Right atrium auricular region (tissue), 2 donors: ENCODE data around the gene DOCK9. TPM values are rescaled to one million over a fixed set of nuclear protein-coding genes. Genes with fewer than 3 reads are reported as not detected.

Experiments used
- DNase-seq: peaks from one replicate; pipeline ENCODE4 v3.0.0-alpha.2; 2019; ENCODE audit warnings: low spot score
- H3K27ac ChIP-seq, 2 donors: fragments of 200-600 bp; sonication (generic); 1 replicate in 1 of 2; 2 replicates in 1 of 2; pipeline ENCODE4 v1.5.1; 2016 to 2019
- H3K27me3 ChIP-seq, 2 donors: fragments of 200-600 bp; sonication (generic); one replicate each; pipeline versions ENCODE4 v1.5.1 to v1.6.0; 2017 to 2019
- H3K36me3 ChIP-seq: fragments of 200-600 bp; sonication (generic); one replicate; pipeline ENCODE4 v1.5.1; 2016
- H3K4me1 ChIP-seq, 2 donors: fragments of 200-600 bp; sonication (generic); one replicate each; pipeline versions ENCODE4 v1.5.1 to v1.6.0; 2017 to 2019
- H3K4me3 ChIP-seq, 2 donors: fragments of 200-600 bp; sonication (generic); 1 replicate in 1 of 2; 2 replicates in 1 of 2; pipeline ENCODE4 v1.5.1; 2017 to 2019; ENCODE audit warnings: mild to moderate bottlenecking in 1 of 2, moderate library complexity in 1 of 2
- H3K9me3 ChIP-seq, 2 donors: fragments of 200-600 bp; sonication (generic); one replicate each; pipeline ENCODE4 v1.5.1; 2019
- total RNA-seq, 2 donors: library from RNA; depleted of rRNA; stranded (reverse); fragments of >200 nt; gene quantifications; one replicate each; pipeline ENCODE4 v1.1.0, GENCODE V29; 2016
- TF ChIP-seq, protein P1 (sequence below), 2 donors: fragments of 200-600 bp; sonication (generic); IDR thresholded peaks; one replicate each; pipeline ENCODE4 v1.5.1; 2019; ENCODE audit warnings: antibody characterized with exemption in 2 of 2

The DOCK9 gene
- total RNA-seq, 2 donors from 2014 or later: 79.6 to 80.5 TPM

DNA sequence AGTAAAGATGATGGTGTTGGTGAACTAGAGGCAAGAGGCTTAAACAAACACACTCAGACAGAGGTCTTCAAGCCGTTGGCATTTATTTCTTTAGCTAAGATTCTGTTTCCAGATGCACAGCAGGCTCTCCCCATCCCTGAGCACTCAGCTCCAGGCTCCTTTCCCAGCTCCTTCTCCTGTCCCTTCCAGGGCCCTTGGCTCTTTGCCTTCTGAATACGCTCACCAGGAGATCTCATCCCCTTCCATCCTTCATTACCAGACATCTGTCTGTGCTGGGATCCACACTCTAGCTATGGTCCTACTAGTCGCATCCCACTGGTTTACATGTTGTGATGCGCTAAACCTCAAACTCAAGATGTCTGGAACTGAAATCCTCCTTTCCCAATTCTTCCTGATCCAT lies 25.3 kb upstream of the DOCK9 start:
- H3K4me3 ChIP-seq: no peak overlapping the region
- H3K27ac ChIP-seq: no peak overlapping the region
- H3K27me3 ChIP-seq: no peaks in the 10 kb centered on the region
- no peak for DNase-seq
- H3K4me1 ChIP-seq: peaks cover 0 to 38% of the 10 kb centered on the region in 2 donors
- no peaks in the 10 kb centered on the region for H3K36me3 ChIP-seq
- no peaks in the 10 kb centered on the region for H3K9me3 ChIP-seq
- TF ChIP-seq, protein P1, sequence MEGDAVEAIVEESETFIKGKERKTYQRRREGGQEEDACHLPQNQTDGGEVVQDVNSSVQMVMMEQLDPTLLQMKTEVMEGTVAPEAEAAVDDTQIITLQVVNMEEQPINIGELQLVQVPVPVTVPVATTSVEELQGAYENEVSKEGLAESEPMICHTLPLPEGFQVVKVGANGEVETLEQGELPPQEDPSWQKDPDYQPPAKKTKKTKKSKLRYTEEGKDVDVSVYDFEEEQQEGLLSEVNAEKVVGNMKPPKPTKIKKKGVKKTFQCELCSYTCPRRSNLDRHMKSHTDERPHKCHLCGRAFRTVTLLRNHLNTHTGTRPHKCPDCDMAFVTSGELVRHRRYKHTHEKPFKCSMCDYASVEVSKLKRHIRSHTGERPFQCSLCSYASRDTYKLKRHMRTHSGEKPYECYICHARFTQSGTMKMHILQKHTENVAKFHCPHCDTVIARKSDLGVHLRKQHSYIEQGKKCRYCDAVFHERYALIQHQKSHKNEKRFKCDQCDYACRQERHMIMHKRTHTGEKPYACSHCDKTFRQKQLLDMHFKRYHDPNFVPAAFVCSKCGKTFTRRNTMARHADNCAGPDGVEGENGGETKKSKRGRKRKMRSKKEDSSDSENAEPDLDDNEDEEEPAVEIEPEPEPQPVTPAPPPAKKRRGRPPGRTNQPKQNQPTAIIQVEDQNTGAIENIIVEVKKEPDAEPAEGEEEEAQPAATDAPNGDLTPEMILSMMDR (IDR thresholded peaks at IDR 0.05): no peak

DNA sequence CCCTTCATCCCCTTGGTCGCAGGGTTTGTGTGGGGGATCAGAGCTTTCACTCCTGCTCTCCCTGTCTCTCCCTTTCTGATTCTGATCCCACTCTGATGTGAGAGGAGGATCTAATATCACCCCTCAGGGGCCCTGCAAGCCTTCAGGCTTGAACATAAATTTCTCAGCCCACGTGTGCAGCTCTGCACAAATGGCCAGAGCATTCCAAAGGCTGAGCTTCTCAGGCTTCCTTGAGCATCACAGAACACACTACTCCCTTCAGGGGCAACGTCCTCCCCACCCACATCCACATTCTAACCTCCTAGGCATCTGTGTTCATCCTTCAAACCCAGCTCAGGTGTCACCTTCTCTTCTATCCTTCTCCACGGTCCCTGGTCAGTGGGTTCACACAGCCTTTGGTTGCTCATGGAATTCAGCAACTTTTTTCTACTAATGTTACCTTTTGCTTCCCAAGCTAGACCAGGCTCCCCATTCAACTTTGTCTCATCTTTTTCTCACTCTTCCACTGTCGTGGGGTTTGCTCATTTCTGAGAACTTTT lies 24.4 kb upstream of the DOCK9 start:
- H3K9me3 ChIP-seq: no peaks in the 10 kb centered on the region
- H3K4me3 ChIP-seq: no peak overlapping the region
- H3K27me3 ChIP-seq: no peaks in the 10 kb centered on the region
- no peak for DNase-seq
- no peak overlapping the region for H3K27ac ChIP-seq
- no peaks in the 10 kb centered on the region for H3K36me3 ChIP-seq
- H3K4me1 ChIP-seq: peaks cover 0 to 47% of the 10 kb centered on the region in 2 donors
- TF ChIP-seq, protein P1 (IDR thresholded peaks at IDR 0.05): no peak

DNA sequence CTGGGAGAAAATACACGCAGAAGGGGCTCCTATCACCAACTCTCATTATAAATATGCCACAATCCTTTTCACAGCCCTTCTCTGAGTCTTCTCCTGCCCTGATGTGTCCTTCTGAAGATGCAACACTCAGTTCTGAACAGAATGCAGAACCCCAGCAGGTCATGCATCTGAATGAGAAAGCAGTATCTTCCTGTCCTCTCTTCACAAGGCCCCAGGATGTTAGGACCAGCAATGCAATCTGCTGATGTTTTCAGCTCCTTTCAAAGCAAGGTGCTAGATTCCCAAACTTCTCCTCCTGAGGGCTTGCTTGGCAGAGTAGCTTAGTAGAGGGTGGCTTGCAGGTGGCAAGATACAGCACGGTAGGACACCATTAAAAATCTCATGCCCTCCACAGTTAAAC lies 22.3 kb upstream of the DOCK9 start:
- TF ChIP-seq, protein P1 (IDR thresholded peaks at IDR 0.05): no peak
- no peak for DNase-seq
- H3K36me3 ChIP-seq: no peaks in the 10 kb centered on the region
- no peaks in the 10 kb centered on the region for H3K9me3 ChIP-seq
- H3K27ac ChIP-seq: peak overlapping the region in 1 of 2 donors; percentile 45
- H3K4me1 ChIP-seq: peaks cover 0 to 44% of the 10 kb centered on the region in 2 donors
- H3K4me3 ChIP-seq: no peak overlapping the region
- H3K27me3 ChIP-seq: no peaks in the 10 kb centered on the region

DNA sequence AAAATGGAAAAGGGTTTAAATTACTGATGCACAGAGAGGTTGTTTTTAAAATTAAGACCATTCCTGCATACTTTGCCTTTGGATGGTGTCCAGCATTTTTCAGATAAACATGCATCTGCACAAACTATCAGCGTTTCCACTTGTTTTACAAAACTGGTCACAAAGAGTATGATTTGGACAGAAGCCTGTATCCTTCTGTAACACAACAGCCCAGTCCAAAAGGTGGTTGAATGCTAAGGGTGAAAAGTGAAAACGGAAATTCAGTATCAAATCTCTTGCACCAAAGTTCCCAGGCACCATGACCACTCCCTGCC lies 21.7 kb upstream of the DOCK9 start:
- H3K9me3 ChIP-seq: no peaks in the 10 kb centered on the region
- H3K36me3 ChIP-seq: no peaks in the 10 kb centered on the region
- TF ChIP-seq, protein P1 (IDR thresholded peaks at IDR 0.05): no peak
- H3K27me3 ChIP-seq: no peaks in the 10 kb centered on the region
- DNase-seq: no peak
- H3K4me1 ChIP-seq: peaks cover 0 to 44% of the 10 kb centered on the region in 2 donors
- no peak overlapping the region for H3K4me3 ChIP-seq
- H3K27ac ChIP-seq: peak overlapping the region; percentile 19 to 45

DNA sequence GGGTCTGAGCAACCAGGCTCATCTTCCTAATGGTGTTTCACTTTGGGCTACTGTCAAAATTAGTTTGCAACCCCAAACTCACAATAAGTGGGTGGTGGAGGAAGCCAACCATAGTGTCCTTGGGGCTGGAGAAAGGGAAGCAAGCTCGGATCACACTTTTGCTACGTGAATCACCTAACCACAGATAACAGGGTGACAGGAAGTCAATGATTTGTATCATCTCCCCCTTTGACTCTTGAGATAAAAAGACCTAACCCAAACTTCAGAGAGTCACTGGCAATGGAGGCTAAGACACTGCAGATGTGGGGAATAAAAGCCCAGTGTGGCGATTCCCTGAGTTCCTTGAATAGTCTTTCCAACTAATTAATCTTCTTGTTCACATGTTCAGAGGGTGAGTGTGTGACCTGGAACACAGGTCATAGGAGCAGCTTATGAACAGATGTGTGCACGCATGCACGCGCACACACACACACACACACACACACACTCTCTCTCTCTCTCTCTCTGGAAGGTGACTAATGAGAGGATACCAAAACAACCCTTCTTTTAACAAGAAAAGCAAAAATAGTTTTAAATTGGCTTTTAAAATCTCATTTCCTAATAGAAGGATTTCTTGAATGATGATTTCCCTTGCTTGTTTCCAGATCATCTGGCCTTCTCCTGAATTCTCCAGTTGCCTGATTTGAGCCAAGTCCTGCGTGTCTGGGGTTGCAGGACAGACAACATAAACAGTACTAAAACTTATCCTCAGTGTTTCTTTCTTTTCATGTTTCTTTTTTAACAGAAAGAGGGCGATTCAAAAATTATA lies 21.2 kb upstream of the DOCK9 start:
- H3K27ac ChIP-seq: peak overlapping the region; percentile 19 to 45
- no peak for DNase-seq
- peaks cover 0 to 40% of the 10 kb centered on the region in 2 donors for H3K4me1 ChIP-seq
- H3K36me3 ChIP-seq: no peaks in the 10 kb centered on the region
- H3K4me3 ChIP-seq: no peak overlapping the region
- TF ChIP-seq, protein P1 (IDR thresholded peaks at IDR 0.05): no peak
- no peaks in the 10 kb centered on the region for H3K9me3 ChIP-seq
- no peaks in the 10 kb centered on the region for H3K27me3 ChIP-seq
